ENCODE results near the gene RNF168.
"Not testable (repeated sequence)": the region's sequence is repeated elsewhere in the genome, so short reads cannot be mapped to it uniquely, and the experiment has no call there.

GRCh38 chr3:196445391-196445790, 58.2 kb downstream of the RNF168 start:
- not testable (repeated sequence) for TF ChIP-seq EZH2 (IDR thresholded peaks at IDR 0.05; ENCODE audit: insufficient read depth, low read length); CTCF (IDR thresholded peaks at IDR 0.05; ENCODE audit: insufficient read depth, low read depth, low read length)
